HEK293 (cell line): ENCODE results near the gene CKLF.
A peak's percentile ranks its signal among the peaks of the same experiment; 100 is the strongest.

Source experiments
- CTCF ChIA-PET: fragments of 350-600 bp; formaldehyde crosslinking; extraction: SDS; loops from one replicate; lab custom pipeline; 2021; ENCODE audit warnings: antibody characterized with exemption; lab: Yijun Ruan, JAX
- POLR2A ChIA-PET: fragments of 300-600 bp; formaldehyde crosslinking; extraction: SDS; loops from one replicate; lab custom pipeline; 2020; ENCODE audit warnings: antibody characterized with exemption, inconsistent platforms; lab: Yijun Ruan, JAX
- H3K27ac ChIP-seq: fragments of 200-500 bp; sonication (Bioruptor generic); 2 replicates; pipeline ENCODE4 v1.5.1; 2014; ENCODE audit warnings: low read depth, low read length, control low read depth, inconsistent platforms; ENCODE audit errors: extremely low read depth
- H3K36me3 ChIP-seq, 2 experiments: fragments of 200-500 bp in 1 of 2; sonication (Bioruptor generic) in 1 of 2; 1 replicate in 1 of 2; 2 replicates in 1 of 2; pipeline ENCODE4 v1.5.1; 2014 to 2017; ENCODE audit warnings: inconsistent platforms in 2 of 2, low read length in 2 of 2; ENCODE audit not compliant: control insufficient read depth in 2 of 2, insufficient read depth in 1 of 2
- H3K4me1 ChIP-seq: fragments of 200-500 bp; sonication (Bioruptor generic); 2 replicates; pipeline ENCODE4 v1.5.1; 2014; ENCODE audit warnings: mild to moderate bottlenecking, low read length, inconsistent platforms; ENCODE audit not compliant: control insufficient read depth, insufficient read depth
- H3K4me3 ChIP-seq: 2 replicates; pipeline ENCODE4 v1.5.1; 2011; ENCODE audit warnings: low read depth, mild to moderate bottlenecking, control low read depth, low read length, moderate library complexity
- H3K9me3 ChIP-seq: fragments of 200-500 bp; sonication (Bioruptor generic); 2 replicates; pipeline ENCODE4 v1.5.1; 2014; ENCODE audit warnings: low read depth, low read length, inconsistent platforms; ENCODE audit not compliant: control insufficient read depth, insufficient read depth
- EGR2 ChIP-seq: fragments of 450-650 bp; formaldehyde crosslinking; IDR thresholded peaks from 2 replicates; pipeline ENCODE4 v1.5.1; 2016; ENCODE audit warnings: low read depth, missing biosample characterization, missing genetic modification characterization
- HOXC10 ChIP-seq: sonication (generic); formaldehyde crosslinking; IDR thresholded peaks from 2 replicates; pipeline ENCODE4 v1.8.1; 2023; ENCODE audit warnings: mild to moderate bottlenecking, missing genetic modification reagents
- SCRT2 ChIP-seq: fragments of 450-650 bp; formaldehyde crosslinking; IDR thresholded peaks from 2 replicates; pipeline ENCODE4 v1.5.1; 2016; ENCODE audit warnings: missing biosample characterization, missing genetic modification characterization
- SP2 ChIP-seq: fragments of 450-650 bp; formaldehyde crosslinking; IDR thresholded peaks from 2 replicates; pipeline ENCODE4 v1.5.1; 2016; ENCODE audit warnings: missing biosample characterization, missing genetic modification characterization
- ZBTB7A ChIP-seq: fragments of 450-650 bp; formaldehyde crosslinking; IDR thresholded peaks from 2 replicates; pipeline ENCODE4 v1.5.1; 2016; ENCODE audit warnings: low read depth, missing biosample characterization, missing genetic modification characterization
- ZFHX2 ChIP-seq: fragments of 450-650 bp; formaldehyde crosslinking; conservative IDR thresholded peaks from 2 replicates; pipeline ENCODE4 v1.5.1; 2016; ENCODE audit warnings: missing biosample characterization, missing genetic modification characterization
- ZIC2 ChIP-seq: fragments of 450-650 bp; formaldehyde crosslinking; IDR thresholded peaks from 2 replicates; pipeline ENCODE4 v1.5.1; 2016; ENCODE audit warnings: missing biosample characterization, missing genetic modification characterization
- ZNF114 ChIP-seq: fragments of 450-650 bp; formaldehyde crosslinking; IDR thresholded peaks from 2 replicates; pipeline ENCODE4 v1.5.0; 2017; ENCODE audit warnings: missing biosample characterization, missing genetic modification characterization
- ZNF133 ChIP-seq: fragments of 450-650 bp; formaldehyde crosslinking; IDR thresholded peaks from 2 replicates; pipeline ENCODE4 v1.5.1; 2016; ENCODE audit warnings: missing biosample characterization, missing genetic modification characterization
- ZNF223 ChIP-seq: fragments of 450-650 bp; formaldehyde crosslinking; IDR thresholded peaks from 2 replicates; pipeline ENCODE4 v1.5.1; 2016; ENCODE audit warnings: missing biosample characterization, missing genetic modification characterization
- ZNF248 ChIP-seq: fragments of 450-650 bp; formaldehyde crosslinking; IDR thresholded peaks from 2 replicates; pipeline ENCODE4 v1.5.1; 2017; ENCODE audit warnings: missing biosample characterization, missing genetic modification characterization
- ZNF394 ChIP-seq: fragments of 450-650 bp; formaldehyde crosslinking; IDR thresholded peaks from 2 replicates; pipeline ENCODE4 v1.5.1; 2016; ENCODE audit warnings: missing biosample characterization, missing genetic modification characterization, mild to moderate bottlenecking, moderate library complexity, borderline replicate concordance
- ZNF610 ChIP-seq: fragments of 450-650 bp; formaldehyde crosslinking; IDR thresholded peaks from 2 replicates; pipeline ENCODE4 v1.5.1; 2016; ENCODE audit warnings: missing biosample characterization, missing genetic modification characterization, borderline replicate concordance
- ZNF629 ChIP-seq: fragments of 450-650 bp; formaldehyde crosslinking; IDR thresholded peaks from 2 replicates; pipeline ENCODE4 v1.5.1; 2017; ENCODE audit warnings: missing biosample characterization, missing genetic modification characterization
- ZNF776 ChIP-seq: fragments of 450-650 bp; formaldehyde crosslinking; IDR thresholded peaks from 2 replicates; pipeline ENCODE4 v1.5.0; 2017; ENCODE audit warnings: missing biosample characterization, missing genetic modification characterization, borderline replicate concordance
- TF ChIP-seq, protein P1 (sequence below): fragments of 450-650 bp; formaldehyde crosslinking; IDR thresholded peaks from 2 replicates; pipeline ENCODE4 v1.5.1; 2016; ENCODE audit warnings: missing biosample characterization, missing genetic modification characterization
- TF ChIP-seq, protein P2 (sequence below): fragments of 450-650 bp; formaldehyde crosslinking; IDR thresholded peaks from 2 replicates; pipeline ENCODE4 v1.5.0; 2017; ENCODE audit warnings: missing biosample characterization, missing genetic modification characterization, borderline replicate concordance
- TF ChIP-seq, protein P3 (sequence below): fragments of 450-650 bp; formaldehyde crosslinking; IDR thresholded peaks from 2 replicates; pipeline ENCODE4 v1.5.1; 2016; ENCODE audit warnings: missing biosample characterization, missing genetic modification characterization

CKLF gene

DNA sequence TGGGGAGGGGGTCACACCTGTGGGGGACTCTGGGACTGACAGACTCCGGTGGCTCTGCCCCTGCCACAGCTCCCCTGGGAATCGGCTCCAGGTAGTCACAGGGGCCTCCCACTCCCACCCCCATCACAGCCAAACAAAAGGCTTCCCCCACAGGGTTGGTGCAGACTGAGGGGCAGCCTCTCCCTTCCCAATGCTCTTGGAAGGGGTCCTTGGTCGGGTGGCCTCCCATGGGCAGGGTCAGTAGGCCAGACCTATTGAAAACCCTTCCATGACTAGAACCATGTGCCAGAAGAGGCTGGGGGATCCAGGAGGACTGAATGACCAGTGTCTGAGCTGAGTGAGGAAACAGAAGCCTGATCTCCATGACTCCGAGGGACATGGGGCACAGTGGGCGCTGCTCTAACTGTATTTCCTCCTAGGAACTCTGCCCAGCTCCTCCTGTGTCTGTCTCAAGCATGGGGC is 31.1 kb upstream of the CKLF start:
- H3K27ac ChIP-seq: no peak overlapping the region
- peaks cover 0 to 16% of the 10 kb centered on the region in 2 experiments; a peak in 2 of 3 replicates for H3K36me3 ChIP-seq
- CTCF ChIA-PET: interaction anchor here (0.9 kb wide), 1 partner anchor 176 kb away, joined by 5 read pairs; no protein-coding TSS in a partner anchor
- POLR2A ChIA-PET: no interaction called here
- peaks cover 10% of the 10 kb centered on the region; the same call in 1 of the 2 replicates for H3K4me1 ChIP-seq
- TF ChIP-seq ZNF248 (tag by site-specific recombination) (no peak), SP2 (tag by site-specific recombination) (no peak), ZNF114 (tag by site-specific recombination) (no peak), ZNF133 (tag by site-specific recombination) (no peak), HOXC10 (CRISPR knock-in tag) (no peak), ZNF394 (tag by site-specific recombination) (no peak), ZBTB7A (tag by site-specific recombination) (no peak), ZNF610 (tag by site-specific recombination) (no peak), ZNF629 (tag by site-specific recombination) (no peak)
- TF ChIP-seq, protein P1, sequence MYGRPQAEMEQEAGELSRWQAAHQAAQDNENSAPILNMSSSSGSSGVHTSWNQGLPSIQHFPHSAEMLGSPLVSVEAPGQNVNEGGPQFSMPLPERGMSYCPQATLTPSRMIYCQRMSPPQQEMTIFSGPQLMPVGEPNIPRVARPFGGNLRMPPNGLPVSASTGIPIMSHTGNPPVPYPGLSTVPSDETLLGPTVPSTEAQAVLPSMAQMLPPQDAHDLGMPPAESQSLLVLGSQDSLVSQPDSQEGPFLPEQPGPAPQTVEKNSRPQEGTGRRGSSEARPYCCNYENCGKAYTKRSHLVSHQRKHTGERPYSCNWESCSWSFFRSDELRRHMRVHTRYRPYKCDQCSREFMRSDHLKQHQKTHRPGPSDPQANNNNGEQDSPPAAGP (tag by site-specific recombination): no peak
- TF ChIP-seq, protein P2, sequence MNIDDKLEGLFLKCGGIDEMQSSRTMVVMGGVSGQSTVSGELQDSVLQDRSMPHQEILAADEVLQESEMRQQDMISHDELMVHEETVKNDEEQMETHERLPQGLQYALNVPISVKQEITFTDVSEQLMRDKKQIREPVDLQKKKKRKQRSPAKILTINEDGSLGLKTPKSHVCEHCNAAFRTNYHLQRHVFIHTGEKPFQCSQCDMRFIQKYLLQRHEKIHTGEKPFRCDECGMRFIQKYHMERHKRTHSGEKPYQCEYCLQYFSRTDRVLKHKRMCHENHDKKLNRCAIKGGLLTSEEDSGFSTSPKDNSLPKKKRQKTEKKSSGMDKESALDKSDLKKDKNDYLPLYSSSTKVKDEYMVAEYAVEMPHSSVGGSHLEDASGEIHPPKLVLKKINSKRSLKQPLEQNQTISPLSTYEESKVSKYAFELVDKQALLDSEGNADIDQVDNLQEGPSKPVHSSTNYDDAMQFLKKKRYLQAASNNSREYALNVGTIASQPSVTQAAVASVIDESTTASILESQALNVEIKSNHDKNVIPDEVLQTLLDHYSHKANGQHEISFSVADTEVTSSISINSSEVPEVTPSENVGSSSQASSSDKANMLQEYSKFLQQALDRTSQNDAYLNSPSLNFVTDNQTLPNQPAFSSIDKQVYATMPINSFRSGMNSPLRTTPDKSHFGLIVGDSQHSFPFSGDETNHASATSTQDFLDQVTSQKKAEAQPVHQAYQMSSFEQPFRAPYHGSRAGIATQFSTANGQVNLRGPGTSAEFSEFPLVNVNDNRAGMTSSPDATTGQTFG (tag by site-specific recombination): no peak
- no peak overlapping the region for H3K4me3 ChIP-seq
- no peaks in the 10 kb centered on the region for H3K9me3 ChIP-seq

DNA sequence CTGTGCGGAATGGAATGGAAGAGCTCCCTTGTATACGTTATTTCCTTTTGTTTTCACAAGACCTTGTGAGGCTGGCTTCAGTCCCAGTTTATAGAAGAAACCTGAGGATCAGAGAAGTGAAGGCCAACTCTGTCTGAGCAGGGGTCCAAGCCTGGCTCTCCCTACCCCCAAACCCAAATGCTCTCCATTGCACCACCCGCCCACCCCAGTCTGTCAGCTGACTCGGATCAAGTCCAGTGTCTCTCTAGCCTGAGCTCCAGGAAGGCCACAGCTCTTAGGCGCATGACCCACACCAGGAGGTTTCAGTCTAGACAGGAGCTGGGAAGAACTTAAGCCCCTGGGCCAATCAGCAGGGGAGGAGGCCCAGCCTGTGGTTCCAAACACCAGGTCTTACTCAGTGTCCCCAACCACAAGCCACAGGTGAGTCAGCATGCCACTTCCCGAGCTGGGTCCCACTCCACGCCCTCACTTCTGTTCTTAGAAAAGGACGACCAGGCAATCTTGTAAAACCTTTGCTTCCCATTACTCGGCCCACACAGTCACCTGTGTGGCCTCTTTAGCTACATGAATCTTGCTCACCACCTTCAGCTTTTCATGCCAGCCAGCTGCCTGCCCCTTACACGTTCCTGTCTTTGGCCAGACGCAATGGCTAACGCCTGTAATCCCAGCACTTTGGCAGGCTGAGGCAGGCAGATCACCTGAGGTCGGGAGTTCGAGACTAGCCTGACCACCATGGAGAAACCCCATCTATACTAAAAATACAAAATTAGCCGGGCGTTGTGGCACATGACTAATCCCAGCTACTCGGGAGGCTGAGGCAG is 30.2 kb upstream of the CKLF start:
- Histone ChIP-seq H3K4me3 (no peak overlapping the region), H3K27ac (no peak overlapping the region), H3K9me3 (no peaks in the 10 kb centered on the region), H3K36me3 (peaks cover 0 to 17% of the 10 kb centered on the region in 2 experiments; a peak in 2 of 3 replicates), H3K4me1 (peaks cover 8% of the 10 kb centered on the region; the same call in 1 of the 2 replicates)
- CTCF ChIA-PET: interaction anchor here (0.5 to 1.0 kb wide), 3 partner anchors 30 to 177 kb away, joined by 3 to 5 read pairs (median 4); partner anchors contain the start of gene CKLF
- TF ChIP-seq EGR2 (tag by site-specific recombination) (peak; percentile 53; the same call in 1 of the 2 replicates), ZNF776 (tag by site-specific recombination) (no peak), ZNF223 (tag by site-specific recombination) (no peak), ZFHX2 (tag by site-specific recombination) (peak; percentile 47; the same call in 1 of the 2 replicates), ZIC2 (peak; percentile 73), SCRT2 (tag by site-specific recombination) (0 out of 2 replicates have a peak, but pooled peaks have one; percentile 33)
- TF ChIP-seq, protein P3, sequence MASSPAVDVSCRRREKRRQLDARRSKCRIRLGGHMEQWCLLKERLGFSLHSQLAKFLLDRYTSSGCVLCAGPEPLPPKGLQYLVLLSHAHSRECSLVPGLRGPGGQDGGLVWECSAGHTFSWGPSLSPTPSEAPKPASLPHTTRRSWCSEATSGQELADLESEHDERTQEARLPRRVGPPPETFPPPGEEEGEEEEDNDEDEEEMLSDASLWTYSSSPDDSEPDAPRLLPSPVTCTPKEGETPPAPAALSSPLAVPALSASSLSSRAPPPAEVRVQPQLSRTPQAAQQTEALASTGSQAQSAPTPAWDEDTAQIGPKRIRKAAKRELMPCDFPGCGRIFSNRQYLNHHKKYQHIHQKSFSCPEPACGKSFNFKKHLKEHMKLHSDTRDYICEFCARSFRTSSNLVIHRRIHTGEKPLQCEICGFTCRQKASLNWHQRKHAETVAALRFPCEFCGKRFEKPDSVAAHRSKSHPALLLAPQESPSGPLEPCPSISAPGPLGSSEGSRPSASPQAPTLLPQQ: peak; percentile 68; the same call in 1 of the 2 replicates
- POLR2A ChIA-PET: interaction anchor here (0.6 to 1.1 kb wide), 5 partner anchors 9 to 115 kb away, joined by 3 to 10 read pairs (median 3); partner anchors contain the start of gene CKLF
